DMS153 treated with DMSO at 0.1 percent for 48 hours (cell line): ENCODE data around the gene ALDH2.
A peak's percentile ranks its signal among the peaks of the same experiment; 100 is the strongest.
"Not testable (repeated sequence)": the region's sequence is repeated elsewhere in the genome, so short reads cannot be mapped to it uniquely, and the experiment has no call there.

Experiments
- DNase-seq: peaks from one replicate; lab custom pipeline; 2025; ENCODE audit not compliant: unreplicated experiment; lab: John Stamatoyannopoulos, UW

ALDH2 gene

GRCh38 chr12:111785651-111786050 is 18.9 kb downstream of the ALDH2 start:
- DNase-seq, result no peak

- DNase-seq, result no peak
Observed at GRCh38 chr12:111788178-111788654, 21.5 kb downstream of the ALDH2 start.

- DNase-seq, result no peak
Observed at GRCh38 chr12:111789779-111790178, 23.0 kb downstream of the ALDH2 start.

- DNase-seq, result no peak
Observed at GRCh38 chr12:111791507-111791906, 24.8 kb downstream of the ALDH2 start.

- DNase-seq, result no peak
Observed at GRCh38 chr12:111792155-111792855, 25.6 kb downstream of the ALDH2 start.

GRCh38 chr12:111792856-111793235 is 26.1 kb downstream of the ALDH2 start:
- no peak for DNase-seq

GRCh38 chr12:111798182-111798581 is 31.4 kb downstream of the ALDH2 start:
- no peak for DNase-seq

GRCh38 chr12:111799758-111800157 is 33.0 kb downstream of the ALDH2 start:
- no peak for DNase-seq

GRCh38 chr12:111803038-111803626 is 36.4 kb downstream of the ALDH2 start:
- DNase-seq, result no peak

GRCh38 chr12:111803851-111804250 is 37.1 kb downstream of the ALDH2 start:
- DNase-seq, result no peak

- DNase-seq, result no peak
Observed at GRCh38 chr12:111806304-111806703, 39.6 kb downstream of the ALDH2 start.

- DNase-seq, result no peak
Observed at GRCh38 chr12:111807232-111807631, 40.5 kb downstream of the ALDH2 start.

GRCh38 chr12:111812881-111813741 is 46.4 kb downstream of the ALDH2 start:
- peak; percentile 92 for DNase-seq

GRCh38 chr12:111816065-111816615 is 49.4 kb downstream of the ALDH2 start:
- DNase-seq, result no peak

- DNase-seq, result not testable (repeated sequence)
Observed at GRCh38 chr12:111816898-111817297, 50.2 kb downstream of the ALDH2 start.

- no peak for DNase-seq
Observed at GRCh38 chr12:111818340-111818739, 51.6 kb downstream of the ALDH2 start.

GRCh38 chr12:111819191-111820158 is 52.7 kb downstream of the ALDH2 start:
- DNase-seq, result peak; percentile 74

GRCh38 chr12:111820828-111821227 is 54.1 kb downstream of the ALDH2 start:
- not testable (repeated sequence) for DNase-seq

- DNase-seq, result no peak
Observed at GRCh38 chr12:111822886-111823285, 56.2 kb downstream of the ALDH2 start.

- no peak for DNase-seq
Observed at GRCh38 chr12:111823891-111824290, 57.2 kb downstream of the ALDH2 start.
